ENCODE measurements around the gene FTCD. TPM values are rescaled to one million over a fixed set of nuclear protein-coding genes. Genes with fewer than 3 reads are reported as not detected.

The FTCD gene
- total and polyA plus RNA-seq, 2 of the 8 experiments (the other 6 are each of a cell fraction or from before 2014, with no cell fraction given) = 3.3 to 4.9 TPM

- no peak overlapping the region for H2AFZ ChIP-seq (ENCODE audit: low read length)
- no peaks in the 10 kb centered on the region for H3K79me1 ChIP-seq (ENCODE audit: low read depth, low read length)
- H3K4me2 ChIP-seq (ENCODE audit: insufficient read depth in 1 of 2, low read depth in 2 of 2, low read length in 2 of 2) = peak overlapping the region in 1 of 2 experiments; percentile 2; a peak in 1 of 4 replicates
- H3K9me3 ChIP-seq (ENCODE audit: insufficient read depth in 2 of 2, low read depth in 1 of 2, low read length in 1 of 2) = no peaks in the 10 kb centered on the region
- peak overlapping the region; percentile 90; the same call in 1 of the 2 replicates for H2BK12ac ChIP-seq (ENCODE audit: low read depth, low read length)
- FAIRE-seq (no peak), DNase-seq (ENCODE audit: low read depth in 1 of 2, low spot score in 2 of 2) (peak in 1 of 2 experiments; percentile 46)
- H3K23me2 ChIP-seq (ENCODE audit: low read depth, low read length) = no peaks in the 10 kb centered on the region
- H3K27me3 ChIP-seq (replicated peaks in 1 of 4; ENCODE audit: control insufficient read depth in 3 of 4, extremely low read depth in 1 of 4, insufficient read depth in 3 of 4, low read length in 3 of 4) = no peaks in the 10 kb centered on the region
- POLR2A ChIA-PET (ENCODE audit: partially characterized antibody) = interaction anchor here (3.5 kb wide), 1 partner anchor 10 kb away, joined by 12 read pairs; no protein-coding TSS in a partner anchor
- H3K14ac ChIP-seq (ENCODE audit: insufficient read length) = no peak overlapping the region
- H3K9ac ChIP-seq (replicated peaks in 1 of 4; ENCODE audit: extremely low read depth in 1 of 4, low read depth in 3 of 4, low read length in 3 of 4) = no peak overlapping the region
- peaks cover 0 to 4% (median 0%) of the 10 kb centered on the region in 4 experiments; a peak in 1 of 8 replicates for H3K36me3 ChIP-seq (ENCODE audit: control insufficient read depth in 2 of 4, insufficient read depth in 4 of 4, low read length in 3 of 4)
- H3K18ac ChIP-seq (ENCODE audit: extremely low read depth, low read length) = no peak overlapping the region; the same call in 1 of the 2 replicates
- H3K79me2 ChIP-seq (ENCODE audit: control insufficient read depth in 1 of 2, insufficient read depth in 2 of 2, low read length in 2 of 2) = no peaks in the 10 kb centered on the region
- no peak overlapping the region for H3K4ac ChIP-seq (replicated peaks; ENCODE audit: insufficient read length, low read depth, low read length)
- H4K20me1 ChIP-seq (replicated peaks in 1 of 2; ENCODE audit: control insufficient read depth in 1 of 2, insufficient read depth in 2 of 2, low read length in 2 of 2) = peaks cover 0 to 4% of the 10 kb centered on the region in 2 experiments
- CTCF ChIA-PET (ENCODE audit: partially characterized antibody) = interaction anchor here (0.7 to 3.3 kb wide), 27 partner anchors 9 to 546 kb away, joined by 3 to 39 read pairs (median 4); no protein-coding TSS in a partner anchor
- no peak overlapping the region; the same call in 1 of the 2 replicates for H3K27ac ChIP-seq (ENCODE audit: low read depth, low read length)
- no peak overlapping the region for H3K56ac ChIP-seq (replicated peaks; ENCODE audit: insufficient read length, low read depth, low read length)
- peak overlapping the region; percentile 28; the same call in 1 of the 2 replicates for H4K8ac ChIP-seq (ENCODE audit: extremely low read depth, insufficient read depth, low read length)
- H2AK5ac ChIP-seq (ENCODE audit: low read depth, low read length) = peak overlapping the region; percentile 86; the same call in 1 of the 2 replicates
- H3K4me1 ChIP-seq (replicated peaks in 1 of 4; ENCODE audit: control insufficient read depth in 3 of 4, insufficient read depth in 4 of 4, low read length in 3 of 4) = peaks cover 0 to 24% (median 15%) of the 10 kb centered on the region in 4 experiments; a peak in 5 of 7 replicates
- H3K23ac ChIP-seq (ENCODE audit: insufficient read length) = no peak overlapping the region
- WGBS, 2 experiments (ENCODE audit: extremely low coverage in 1 of 2, insufficient coverage in 1 of 2, insufficient read length in 1 of 2, insufficient replicate concordance in 2 of 2, low coverage in 1 of 2, low lambda C conversion rate in 2 of 2, missing lambda C conversion rate in 1 of 2) = 88% methylated on average over 43 of the region's 45 CpGs; no CpG with 5 or more reads in 1 of the 2 experiments
- no peak overlapping the region for H2BK20ac ChIP-seq (ENCODE audit: low read length)
- H3K4me3 ChIP-seq (ENCODE audit: extremely low read depth in 1 of 4, insufficient read depth in 2 of 4, low read depth in 3 of 4, low read length in 4 of 4) = no peak overlapping the region
- no peak overlapping the region for H4K91ac ChIP-seq (replicated peaks; ENCODE audit: insufficient read length, low read length)
- no peak overlapping the region for H2BK120ac ChIP-seq (replicated peaks; ENCODE audit: low read depth, low read length)
- peak overlapping the region; percentile 29; the same call in 1 of the 2 replicates for H2BK15ac ChIP-seq (ENCODE audit: low read length)
- no peak overlapping the region for H4K5ac ChIP-seq (ENCODE audit: insufficient read length, low read depth, low read length)
- peak overlapping the region; percentile 87 for H2BK5ac ChIP-seq (ENCODE audit: low read depth, low read length)
- no peak for TF ChIP-seq CEBPB (IDR thresholded peaks at IDR 0.05; ENCODE audit: low read depth, low read length)
- TF ChIP-seq TCF12 (IDR thresholded peaks at IDR 0.05; ENCODE audit: low read depth, low read length) = no peak
- TF ChIP-seq SP4 (IDR thresholded peaks at IDR 0.05; ENCODE audit: low read length) = no peak
- no peak for TF ChIP-seq CHD2 (IDR thresholded peaks at IDR 0.05; ENCODE audit: low read length)
- no peak for TF ChIP-seq EGR1 (IDR thresholded peaks at IDR 0.05; ENCODE audit: borderline replicate concordance, low read depth, low read length)
- TF ChIP-seq CTCF (IDR thresholded peaks at IDR 0.05; ENCODE audit: control extremely low read depth in 1 of 3, insufficient read depth in 1 of 3, low read depth in 1 of 3, low read length in 3 of 3) = no peak
- no peak for TF ChIP-seq FOSL1 (IDR thresholded peaks at IDR 0.05; ENCODE audit: insufficient read depth, low read depth, low read length)
- no peak for TF ChIP-seq E2F6 (IDR thresholded peaks at IDR 0.05)
These were observed 3.1 kb downstream of the FTCD start for GRCh38 chr21:46151989-46152926.

Data from H1 (cell line).